GM12864 (cell line): ENCODE data around the gene LIN52.

ENCODE experiments used
- DNase-seq: peaks from one replicate; pipeline ENCODE4 v3.0.0-alpha.2; 2011; ENCODE audit warnings: low read depth
- H3K4me3 ChIP-seq: 2 replicates; pipeline ENCODE4 v1.5.1; 2011; ENCODE audit warnings: mild to moderate bottlenecking, low read depth, low read length, control low read depth
- CTCF ChIP-seq: IDR thresholded peaks from 2 replicates; pipeline ENCODE4 v1.5.1; 2011; ENCODE audit warnings: low read depth, mild to moderate bottlenecking, moderate library complexity, low read length, control low read depth, inconsistent platforms; ENCODE audit errors: missing control alignments

The LIN52 gene

GRCh38 chr14:74221741-74222140, 137.0 kb downstream of the LIN52 start:
- H3K4me3 ChIP-seq = no peak overlapping the region
- no peak for TF ChIP-seq CTCF
- no peak for DNase-seq

GRCh38 chr14:74223016-74223415, 138.3 kb downstream of the LIN52 start:
- no peak for TF ChIP-seq CTCF
- no peak for DNase-seq
- no peak overlapping the region for H3K4me3 ChIP-seq

- DNase-seq = no peak
- no peak overlapping the region for H3K4me3 ChIP-seq
- TF ChIP-seq CTCF = no peak
Observed at GRCh38 chr14:74231784-74232183, 147.0 kb downstream of the LIN52 start.

GRCh38 chr14:74235017-74235416, 150.3 kb downstream of the LIN52 start:
- no peak for DNase-seq
- TF ChIP-seq CTCF = no peak
- H3K4me3 ChIP-seq = no peak overlapping the region

- DNase-seq = no peak
Observed at GRCh38 chr14:74237441-74237840, 152.7 kb downstream of the LIN52 start.

GRCh38 chr14:74238974-74239847, 154.5 kb downstream of the LIN52 start, which contains the start of gene VSX2:
TSS of gene VSX2 (plus strand) at chr14:74239449. CDS start at chr14:74239562, 113 bp downstream.
- TF ChIP-seq CTCF = no peak
- no peak for DNase-seq
- no peak within 1 kb of the TSS for H3K4me3 ChIP-seq

More at GRCh38 chr14:74237441-74237840, 152.7 kb downstream of the LIN52 start:
- no peak for TF ChIP-seq CTCF
- H3K4me3 ChIP-seq = no peak overlapping the region
